PC-3 (cell line): ENCODE results near the gene SDCBP2. TPM values are rescaled to one million over a fixed set of nuclear protein-coding genes. Genes with fewer than 3 reads are reported as not detected.

Experiments
- ATAC-seq: fragments of 200-7000 bp; cut with Tn5 transposase; 2 replicates; pipeline ENCODE4 v1.9.1; 2020; ENCODE audit warnings: mild to moderate bottlenecking, moderate library complexity
- BruUV-seq: library from RNA; stranded (reverse); fragments of 400-500 nt; replicated peaks from 2 replicates; lab custom pipeline; 2021; lab: Mats Ljungman, UMichigan
- CTCF ChIA-PET: fragments of 300-600 bp; sonication (Branson Sonifier 250); formaldehyde crosslinking; loops from one replicate; lab custom pipeline; 2022; ENCODE audit warnings: antibody characterized with exemption; lab: Charles Lee
- POLR2A ChIA-PET: fragments of 300-600 bp; sonication (Branson Sonifier 250); formaldehyde crosslinking; loops from one replicate; lab custom pipeline; 2022; ENCODE audit warnings: antibody characterized with exemption; ENCODE audit not compliant: unreplicated experiment; lab: Charles Lee
- DNase-seq: peaks from one replicate; pipeline ENCODE4 v3.0.0-alpha.2; 2015
- H2AFZ ChIP-seq: fragments of 300-600 bp; sonication (generic); 2 replicates; pipeline ENCODE4 v1.6.0; 2016; ENCODE audit warnings: antibody characterized with exemption, low read length
- H3F3A ChIP-seq: fragments of 300-600 bp; sonication (generic); one replicate; pipeline ENCODE4 v1.6.0; 2017; ENCODE audit warnings: antibody characterized with exemption, low read length, control low read depth, mild to moderate bottlenecking; ENCODE audit not compliant: unreplicated experiment
- H3K27ac ChIP-seq: fragments of 300-600 bp; sonication (generic); 2 replicates; pipeline ENCODE4 v1.5.1; 2016; ENCODE audit warnings: mild to moderate bottlenecking, low read length
- H3K27me3 ChIP-seq: fragments of 300-600 bp; sonication (generic); 2 replicates; pipeline ENCODE4 v1.6.1; 2016; ENCODE audit warnings: low read length, mixed read lengths
- H3K36me3 ChIP-seq: fragments of 300-600 bp; sonication (generic); 2 replicates; pipeline ENCODE4 v1.6.1; 2016; ENCODE audit warnings: low read depth, mixed run types, low read length, mixed read lengths
- H3K4me1 ChIP-seq: fragments of 300-600 bp; sonication (generic); 2 replicates; pipeline ENCODE4 v1.5.1; 2016; ENCODE audit warnings: low read length; ENCODE audit not compliant: insufficient read depth
- H3K4me2 ChIP-seq: fragments of 300-600 bp; sonication (generic); 2 replicates; pipeline ENCODE4 v1.6.0; 2016; ENCODE audit warnings: low read length
- H3K4me3 ChIP-seq: fragments of 300-600 bp; sonication (generic); 2 replicates; pipeline ENCODE4 v1.5.1; 2016; ENCODE audit warnings: mild to moderate bottlenecking, low read length, mixed read lengths
- H3K79me2 ChIP-seq: fragments of 300-600 bp; sonication (generic); 2 replicates; pipeline ENCODE4 v1.6.1; 2017; ENCODE audit warnings: low read length, mixed read lengths
- H3K9ac ChIP-seq: fragments of 300-600 bp; sonication (generic); 2 replicates; pipeline ENCODE4 v1.6.0; 2016; ENCODE audit warnings: mild to moderate bottlenecking, low read length
- H3K9me2 ChIP-seq: fragments of 300-600 bp; sonication (generic); replicated peaks from 2 replicates; pipeline ENCODE4 v1.6.1; 2016; ENCODE audit warnings: mixed run types, low read length, mixed read lengths
- H3K9me3 ChIP-seq: fragments of 300-600 bp; sonication (generic); 2 replicates; pipeline ENCODE4 v1.6.1; 2016; ENCODE audit warnings: low read length, mixed read lengths
- H4K20me1 ChIP-seq: fragments of 300-600 bp; sonication (generic); 2 replicates; pipeline ENCODE4 v1.6.1; 2016; ENCODE audit warnings: low read length, mixed read lengths
- CTCF ChIP-seq: fragments of 300-600 bp; sonication (generic); conservative IDR thresholded peaks from 2 replicates; pipeline ENCODE4 v1.5.1; 2017; ENCODE audit warnings: antibody characterized with exemption, low read depth, mild to moderate bottlenecking, low read length
- EZH2 ChIP-seq: fragments of 300-600 bp; sonication (generic); IDR thresholded peaks from one replicate; pipeline ENCODE4 v1.6.1; 2017; ENCODE audit warnings: antibody characterized with exemption, mild to moderate bottlenecking, low read length; ENCODE audit not compliant: unreplicated experiment
- EZH2phosphoT487 ChIP-seq: fragments of 300-600 bp; sonication (generic); IDR thresholded peaks from 2 replicates; pipeline ENCODE4 v1.6.1; 2018; ENCODE audit warnings: mild to moderate bottlenecking, antibody characterized with exemption, low read length, borderline replicate concordance
- intact Hi-C: fragments of 100-400 bp; cut with micrococcal nuclease; formaldehyde crosslinking; loops from 2 replicates; pipeline ENCODE4 v1.9.0; 2023
- total RNA-seq: library from RNA; depleted of rRNA; stranded (reverse); fragments of >200 nt; gene quantifications from 2 replicates; pipeline ENCODE4 v1.2.3, GENCODE V29; 2014

Gene SDCBP2
- total RNA-seq, 1 experiment from 2014 or later, result 14.4 TPM

GRCh38 chr20:1332749-1333300 is 3.9 kb upstream of the SDCBP2 start:
- Histone ChIP-seq H3K9ac (no peak overlapping the region), H3K9me2 (no peaks in the 10 kb centered on the region), H3F3A (no peaks in the 10 kb centered on the region), H2AFZ (no peak overlapping the region), H3K4me3 (no peak overlapping the region), H3K9me3 (no peaks in the 10 kb centered on the region), H3K79me2 (peaks cover 65% of the 10 kb centered on the region), H3K4me1 (peaks cover 43% of the 10 kb centered on the region), H3K36me3 (peaks cover 12% of the 10 kb centered on the region), H3K4me2 (no peak overlapping the region), H3K27me3 (no peaks in the 10 kb centered on the region), H3K27ac (no peak overlapping the region), H4K20me1 (no peaks in the 10 kb centered on the region)
- no peak for ATAC-seq
- TF ChIP-seq EZH2phosphoT487 (no peak), CTCF (no peak), EZH2 (no peak)
- BruUV-seq, result no TSS peak
- POLR2A ChIA-PET, result no interaction called here
- no peak for DNase-seq
- intact Hi-C loops, result no loop called here
- CTCF ChIA-PET, result interaction anchor here (0.5 kb wide), 1 partner anchor 49 kb away, joined by 3 read pairs; no protein-coding TSS in a partner anchor

DNA sequence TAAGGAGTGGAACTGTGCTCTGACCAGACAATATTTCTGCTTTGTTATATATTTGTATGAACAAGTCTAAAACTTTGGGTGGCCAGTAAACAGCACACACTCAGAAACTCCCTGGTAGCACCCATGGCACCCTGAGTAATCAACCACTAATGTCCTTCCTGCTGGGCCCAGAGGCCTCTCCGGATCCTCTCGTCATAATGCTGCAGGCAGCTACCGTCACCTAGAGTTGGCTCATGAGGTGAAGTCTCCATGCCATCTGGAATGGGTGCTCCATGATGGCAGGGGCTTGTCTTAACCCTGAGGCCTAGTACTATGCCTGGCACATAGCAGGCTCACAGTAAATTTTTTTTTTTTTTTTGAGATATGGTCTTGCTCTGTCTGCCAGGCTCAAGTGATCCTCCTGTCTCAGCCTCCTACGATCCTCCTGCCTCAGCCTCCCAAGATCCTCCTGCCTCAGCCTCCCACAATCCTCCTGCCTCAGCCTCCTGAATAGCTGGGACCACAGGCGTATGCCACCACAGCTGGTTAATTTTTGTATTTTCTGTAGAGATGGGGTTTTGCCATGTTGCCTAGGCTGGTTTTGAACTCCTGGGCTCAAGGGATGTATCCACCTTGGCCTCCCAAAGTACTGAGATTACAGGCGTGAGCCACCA is 3.0 kb upstream of the SDCBP2 start:
- intact Hi-C loops, result no loop called here
- H3F3A ChIP-seq, result no peaks in the 10 kb centered on the region
- no peak overlapping the region for H3K9ac ChIP-seq
- no peaks in the 10 kb centered on the region for H3K9me2 ChIP-seq
- H3K4me2 ChIP-seq, result no peak overlapping the region
- ChIA-PET POLR2A (no interaction called here), CTCF (no interaction called here)
- no TSS peak for BruUV-seq
- TF ChIP-seq EZH2phosphoT487 (no peak), EZH2 (no peak), CTCF (no peak)
- ATAC-seq (no peak), DNase-seq (no peak)
- H3K27me3 ChIP-seq, result no peaks in the 10 kb centered on the region
- H2AFZ ChIP-seq, result no peak overlapping the region
- H3K79me2 ChIP-seq, result peaks cover 74% of the 10 kb centered on the region
- H3K36me3 ChIP-seq, result peaks cover 12% of the 10 kb centered on the region
- no peaks in the 10 kb centered on the region for H4K20me1 ChIP-seq
- H3K27ac ChIP-seq, result no peak overlapping the region
- H3K4me1 ChIP-seq, result peaks cover 51% of the 10 kb centered on the region
- no peak overlapping the region for H3K4me3 ChIP-seq
- H3K9me3 ChIP-seq, result no peaks in the 10 kb centered on the region

GRCh38 chr20:1331101-1331500 is 2.2 kb upstream of the SDCBP2 start:
- Histone ChIP-seq H3K4me1 (peaks cover 51% of the 10 kb centered on the region), H3K9me2 (no peaks in the 10 kb centered on the region), H3K9me3 (no peaks in the 10 kb centered on the region), H3K36me3 (peaks cover 12% of the 10 kb centered on the region), H3K4me2 (no peak overlapping the region), H3K79me2 (peaks cover 81% of the 10 kb centered on the region), H3K27me3 (no peaks in the 10 kb centered on the region), H3K4me3 (no peak overlapping the region), H3F3A (no peaks in the 10 kb centered on the region), H3K9ac (no peak overlapping the region), H4K20me1 (no peaks in the 10 kb centered on the region), H3K27ac (no peak overlapping the region), H2AFZ (no peak overlapping the region)
- no TSS peak for BruUV-seq
- DNase-seq, result no peak
- CTCF ChIA-PET, result no interaction called here
- POLR2A ChIA-PET, result no interaction called here
- no peak for ATAC-seq
- TF ChIP-seq CTCF (no peak), EZH2phosphoT487 (no peak), EZH2 (no peak)
- intact Hi-C loops, result no loop called here
